ENCODE results near the gene TSR1. TPM values are rescaled to one million over a fixed set of nuclear protein-coding genes. Genes with fewer than 3 reads are reported as not detected.
A peak's percentile ranks its signal among the peaks of the same experiment; 100 is the strongest.

The TSR1 gene
- total RNA-seq, 4 donors from 2014 or later = 20.3 to 70.2 (median 46.0) TPM

DNA sequence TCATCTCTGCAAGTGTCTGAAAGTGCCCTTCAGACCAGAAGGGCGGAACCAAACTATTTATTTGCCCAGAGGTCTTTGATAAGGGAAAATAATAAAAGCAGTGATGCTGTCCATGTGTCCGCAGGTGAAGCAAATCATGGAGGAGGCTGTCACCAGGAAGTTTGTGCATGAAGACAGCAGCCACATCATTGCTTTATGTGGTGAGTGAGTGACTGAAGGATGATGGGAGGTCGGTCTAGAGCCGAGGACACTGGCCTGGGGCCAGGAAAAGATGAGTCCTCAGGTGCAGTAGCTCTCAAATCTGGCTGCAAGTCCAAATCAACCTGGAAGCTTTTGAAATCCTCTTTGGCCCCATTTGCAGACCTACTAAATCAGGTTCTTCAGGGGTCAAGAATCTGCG lies 7.2 kb upstream of the TSR1 start:
- intact Hi-C loops (cut with DNase I) = no loop called here
- peaks cover 5 to 39% (median 6%) of the 10 kb centered on the region in 3 donors for H3K4me1 ChIP-seq
- 49 to 60% methylated on average over 4 to 5 of the region's 5 CpGs for whole genome bisulfite sequencing, 2 donors
- H3K27ac ChIP-seq = no peak overlapping the region
- no peak for TF ChIP-seq POLR2A (IDR thresholded peaks at IDR 0.05)
- TF ChIP-seq, protein P1, sequence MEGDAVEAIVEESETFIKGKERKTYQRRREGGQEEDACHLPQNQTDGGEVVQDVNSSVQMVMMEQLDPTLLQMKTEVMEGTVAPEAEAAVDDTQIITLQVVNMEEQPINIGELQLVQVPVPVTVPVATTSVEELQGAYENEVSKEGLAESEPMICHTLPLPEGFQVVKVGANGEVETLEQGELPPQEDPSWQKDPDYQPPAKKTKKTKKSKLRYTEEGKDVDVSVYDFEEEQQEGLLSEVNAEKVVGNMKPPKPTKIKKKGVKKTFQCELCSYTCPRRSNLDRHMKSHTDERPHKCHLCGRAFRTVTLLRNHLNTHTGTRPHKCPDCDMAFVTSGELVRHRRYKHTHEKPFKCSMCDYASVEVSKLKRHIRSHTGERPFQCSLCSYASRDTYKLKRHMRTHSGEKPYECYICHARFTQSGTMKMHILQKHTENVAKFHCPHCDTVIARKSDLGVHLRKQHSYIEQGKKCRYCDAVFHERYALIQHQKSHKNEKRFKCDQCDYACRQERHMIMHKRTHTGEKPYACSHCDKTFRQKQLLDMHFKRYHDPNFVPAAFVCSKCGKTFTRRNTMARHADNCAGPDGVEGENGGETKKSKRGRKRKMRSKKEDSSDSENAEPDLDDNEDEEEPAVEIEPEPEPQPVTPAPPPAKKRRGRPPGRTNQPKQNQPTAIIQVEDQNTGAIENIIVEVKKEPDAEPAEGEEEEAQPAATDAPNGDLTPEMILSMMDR (IDR thresholded peaks at IDR 0.05) = no peak
- DNase-seq = no peak
- H3K36me3 ChIP-seq = peaks cover 0 to 43% (median 4%) of the 10 kb centered on the region in 3 donors
- H3K4me3 ChIP-seq = no peak overlapping the region
- H3K9me3 ChIP-seq = no peaks in the 10 kb centered on the region
- H3K27me3 ChIP-seq = no peaks in the 10 kb centered on the region

DNA sequence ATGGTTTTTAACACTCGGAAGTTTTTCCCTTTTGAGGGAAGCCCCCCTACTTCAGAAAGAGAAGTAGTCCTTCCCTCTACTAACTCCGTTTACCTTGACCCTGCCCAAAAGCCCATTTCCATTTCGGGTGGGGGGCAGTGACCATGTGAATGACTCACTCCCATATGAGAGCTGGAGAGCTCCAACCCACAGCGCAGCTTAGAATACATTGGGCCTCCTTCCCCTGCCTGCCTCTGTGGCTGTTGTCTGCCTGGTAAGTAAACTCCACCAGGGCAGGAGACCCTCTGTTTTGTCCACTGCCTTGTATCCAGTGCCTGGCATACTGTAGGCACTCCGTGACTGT lies 2.0 kb upstream of the TSR1 start:
- no peaks in the 10 kb centered on the region for H3K27me3 ChIP-seq
- DNase-seq = no peak
- TF ChIP-seq, protein P1 (IDR thresholded peaks at IDR 0.05) = no peak
- peak overlapping the region; percentile 85 to 100 (median 92) for H3K4me3 ChIP-seq
- intact Hi-C loops (cut with DNase I) = no loop called here
- H3K27ac ChIP-seq = peak overlapping the region; percentile 84 to 96 (median 94)
- H3K36me3 ChIP-seq = peaks cover 0 to 49% (median 11%) of the 10 kb centered on the region in 3 donors
- 11 to 19% methylated on average over 3 to 5 of the region's 5 CpGs for WGBS, 2 donors
- peaks cover 12 to 45% (median 15%) of the 10 kb centered on the region in 3 donors for H3K4me1 ChIP-seq
- H3K9me3 ChIP-seq = no peaks in the 10 kb centered on the region

DNA sequence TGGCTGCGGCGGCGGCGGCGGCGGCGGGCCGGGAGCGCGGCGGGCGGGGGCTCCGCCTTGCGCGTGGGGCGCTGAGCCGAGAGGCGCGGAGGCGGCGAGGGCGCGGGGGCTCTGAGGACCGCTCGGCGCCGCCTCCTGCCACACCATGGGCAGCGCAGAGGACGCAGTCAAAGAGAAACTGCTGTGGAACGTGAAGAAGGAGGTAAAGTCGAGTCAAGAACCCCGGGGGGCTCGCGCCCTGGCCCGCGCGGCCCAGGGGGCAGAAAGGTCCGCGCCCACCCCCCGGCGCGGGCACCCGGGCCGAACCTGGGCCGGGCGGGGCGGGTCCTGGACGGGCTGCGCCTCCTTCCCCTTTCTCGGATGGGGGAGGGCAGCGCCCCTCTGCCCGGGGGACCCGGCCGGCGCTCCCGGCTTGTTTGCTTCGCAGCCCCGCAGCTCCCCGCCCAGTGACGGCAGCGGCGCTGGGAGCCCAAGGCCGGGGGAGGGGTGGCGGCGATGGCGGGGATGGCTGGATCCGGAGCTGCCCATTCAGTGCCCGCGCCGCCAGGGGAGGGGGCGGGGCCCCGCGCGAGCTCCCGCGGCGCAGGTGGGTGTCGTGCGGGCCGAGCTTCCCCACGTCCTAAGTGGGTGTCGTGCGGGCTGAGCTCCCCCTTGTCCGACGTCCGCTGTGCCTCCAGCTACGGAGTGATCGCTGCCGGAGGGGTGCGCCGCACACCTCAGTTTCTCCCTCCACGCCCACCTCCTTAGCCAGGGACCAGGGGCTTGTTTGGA lies 1.5 kb upstream of the TSR1 start:
- Histone ChIP-seq H3K9me3 (no peaks in the 10 kb centered on the region), H3K27ac (peak overlapping the region; percentile 84 to 96 (median 94)), H3K27me3 (no peaks in the 10 kb centered on the region), H3K4me3 (peak overlapping the region; percentile 85 to 100 (median 92)), H3K4me1 (peaks cover 12 to 45% (median 15%) of the 10 kb centered on the region in 3 donors), H3K36me3 (peaks cover 4 to 49% (median 17%) of the 10 kb centered on the region in 3 donors)
- intact Hi-C loops (cut with DNase I) = no loop called here
- TF ChIP-seq, protein P1 (IDR thresholded peaks at IDR 0.05) = peak in 1 of 6 experiments; percentile 17
- peak in 2 of 4 donors; percentile 53 to 60 for TF ChIP-seq POLR2A (IDR thresholded peaks at IDR 0.05)
- DNase-seq = no peak
- 0 to 4% methylated on average over 5 to 6 of the region's 92 CpGs for WGBS, 2 donors

DNA sequence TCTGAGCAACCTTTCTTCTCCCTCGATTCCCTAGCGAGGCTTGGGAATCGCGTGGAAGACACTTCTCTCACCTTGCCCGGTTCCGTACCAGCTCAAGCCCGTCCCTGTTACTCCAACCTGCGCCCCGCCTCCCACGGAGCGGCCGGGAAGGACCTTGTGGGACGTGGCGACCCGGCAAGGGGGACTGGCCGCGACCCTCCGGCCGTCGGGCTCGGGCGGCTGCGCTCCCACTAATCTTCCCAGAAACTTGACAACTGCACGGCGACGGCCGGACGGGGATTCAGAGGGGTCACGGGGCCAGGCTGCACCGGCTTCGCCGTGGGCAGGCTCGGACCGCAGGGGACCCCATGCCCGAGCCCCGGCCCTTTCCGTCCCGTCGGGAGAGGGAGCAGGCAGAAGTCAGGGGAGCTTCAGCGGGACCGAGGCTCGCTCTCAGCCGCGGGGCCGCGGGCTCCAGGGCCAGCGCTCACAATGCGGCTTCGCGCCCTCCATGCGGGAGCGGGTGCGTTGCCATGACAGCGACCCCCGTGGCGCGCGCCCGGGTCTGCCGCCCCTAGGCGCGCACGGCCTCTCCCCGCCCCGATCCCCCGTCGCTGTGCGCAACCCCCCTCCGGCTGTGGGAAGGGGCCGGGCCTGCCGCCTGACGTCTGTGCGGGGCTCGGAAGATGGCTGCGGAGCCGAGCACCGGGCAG lies 741 bp upstream of the TSR1 start, which contains the start of gene SGSM2:
Gene SGSM2 (plus strand): TSS at position 650 of the 692 bp plus-strand sequence. CDS start 188 bp downstream, outside the sequence.
- intact Hi-C loops (cut with DNase I) = no loop called here
- H3K4me3 ChIP-seq = peak within 1 kb of the TSS; percentile 85 to 100 (median 92)

More for the DNA sequence above, 741 bp upstream of the TSR1 start, which contains the start of gene SGSM2:
- no peaks in the 10 kb centered on the region for H3K27me3 ChIP-seq
- peaks cover 12 to 45% (median 15%) of the 10 kb centered on the region in 3 donors for H3K4me1 ChIP-seq
- H3K27ac ChIP-seq = peak within 1 kb of the TSS; percentile 84 to 96 (median 94)
- no peak for DNase-seq
- 0% methylated on average over 4 to 10 of the region's 77 CpGs for WGBS, 2 donors
- H3K36me3 ChIP-seq = peaks cover 7 to 49% (median 22%) of the 10 kb centered on the region in 3 donors
- no peak for TF ChIP-seq POLR2A (IDR thresholded peaks at IDR 0.05)
- TF ChIP-seq, protein P1 (IDR thresholded peaks at IDR 0.05) = no peak
- no peaks in the 10 kb centered on the region for H3K9me3 ChIP-seq

Data from esophagus squamous epithelium (tissue), 5 donors.